Activated CD4-positive, alpha-beta T cell treated with anti-CD3 and anti-CD28 coated beads for 36 hours (primary cell): ENCODE data around the gene ADAMTS6. TPM values are rescaled to one million over a fixed set of nuclear protein-coding genes. Genes with fewer than 3 reads are reported as not detected.

Experiments used
- ATAC-seq: fragments of 200-7000 bp; cut with Tn5 transposase; one replicate; pipeline ENCODE4 v1.10.0; 2021; ENCODE audit warnings: mild to moderate bottlenecking, moderate library complexity
- CTCF ChIA-PET: fragments of 350-600 bp; sonication (Branson Sonifier 250); formaldehyde crosslinking; loops from one replicate; lab custom pipeline; 2021; ENCODE audit warnings: antibody characterized with exemption; lab: Charles Lee
- POLR2A ChIA-PET: fragments of 350-600 bp; sonication (Branson Sonifier 250); formaldehyde crosslinking; loops from one replicate; lab custom pipeline; 2021; ENCODE audit warnings: antibody characterized with exemption, inconsistent platforms; lab: Charles Lee
- DNase-seq: peaks from one replicate; pipeline ENCODE4 v3.0.0-alpha.2; 2020
- H3K27ac Mint-ChIP-seq: one replicate; pipeline ENCODE4 v1.8.0; 2021; ENCODE audit warnings: mixed read lengths
- H3K27me3 Mint-ChIP-seq: one replicate; pipeline ENCODE4 v1.8.0; 2021; ENCODE audit warnings: mixed read lengths
- H3K36me3 Mint-ChIP-seq: one replicate; pipeline ENCODE4 v1.8.0; 2021; ENCODE audit warnings: low read depth, mixed read lengths
- H3K4me1 Mint-ChIP-seq: one replicate; pipeline ENCODE4 v1.8.0; 2021; ENCODE audit warnings: mixed read lengths
- H3K4me3 Mint-ChIP-seq: one replicate; pipeline ENCODE4 v1.8.0; 2021; ENCODE audit warnings: mild to moderate bottlenecking, moderate library complexity, mixed read lengths
- H3K9me3 Mint-ChIP-seq: one replicate; pipeline ENCODE4 v1.8.0; 2021; ENCODE audit warnings: low read depth, mixed read lengths
- intact Hi-C, 2 experiments: fragments of 100-400 bp; cut with DNase I in 1 of 2; cut with micrococcal nuclease in 1 of 2; formaldehyde crosslinking; loops; one replicate each; pipeline versions ENCODE4 v1.14.2 to v1.15.1; 2022 to 2024; cut with DNase I, micrococcal nuclease
- total RNA-seq, 2 experiments: library from RNA; stranded (reverse); gene quantifications; one replicate each; pipeline ENCODE4 v1.2.3, GENCODE V29; 2021

The ADAMTS6 gene
- total RNA-seq, 2 experiments from 2014 or later, result 0.96 to 1.3 TPM

GRCh38 chr5:65276178-65276890 is 205.4 kb downstream of the ADAMTS6 start:
- no peaks in the 10 kb centered on the region for H3K36me3 Mint-ChIP-seq
- intact Hi-C loops, result no loop called here
- ChIA-PET CTCF (no interaction called here), POLR2A (no interaction called here)
- peaks cover 2% of the 10 kb centered on the region for H3K27me3 Mint-ChIP-seq
- H3K4me1 Mint-ChIP-seq, result no peaks in the 10 kb centered on the region
- H3K9me3 Mint-ChIP-seq, result no peaks in the 10 kb centered on the region
- DNase-seq (no peak), ATAC-seq (no peak)
- H3K4me3 Mint-ChIP-seq, result no peak overlapping the region
- no peak overlapping the region for H3K27ac Mint-ChIP-seq

- DNase-seq (no peak), ATAC-seq (no peak)
- ChIA-PET CTCF (interaction anchor here (1.4 kb wide), 1 partner anchor 12 kb away, joined by 4 read pairs; no protein-coding TSS in a partner anchor), POLR2A (no interaction called here)
- H3K27me3 Mint-ChIP-seq, result no peaks in the 10 kb centered on the region
- intact Hi-C loops, result no loop called here
- H3K9me3 Mint-ChIP-seq, result no peaks in the 10 kb centered on the region
- H3K27ac Mint-ChIP-seq, result no peak overlapping the region
- no peaks in the 10 kb centered on the region for H3K4me1 Mint-ChIP-seq
- H3K36me3 Mint-ChIP-seq, result no peaks in the 10 kb centered on the region
- H3K4me3 Mint-ChIP-seq, result no peak overlapping the region
Measured at GRCh38 chr5:65271906-65272305, 209.8 kb downstream of the ADAMTS6 start.

- Mint-ChIP-seq H3K9me3 (no peaks in the 10 kb centered on the region), H3K27me3 (peaks cover 2% of the 10 kb centered on the region), H3K27ac (no peak overlapping the region), H3K4me3 (no peak overlapping the region), H3K36me3 (no peaks in the 10 kb centered on the region), H3K4me1 (no peaks in the 10 kb centered on the region)
- no peak for ATAC-seq
- intact Hi-C loops, result no loop called here
- DNase-seq, result no peak
- POLR2A ChIA-PET, result no interaction called here
- CTCF ChIA-PET, result no interaction called here
Measured at GRCh38 chr5:65268525-65268924, 213.2 kb downstream of the ADAMTS6 start.

- POLR2A ChIA-PET, result no interaction called here
- Mint-ChIP-seq H3K27ac (no peak overlapping the region), H3K36me3 (no peaks in the 10 kb centered on the region), H3K4me1 (no peaks in the 10 kb centered on the region), H3K4me3 (no peak overlapping the region), H3K27me3 (peaks cover 2% of the 10 kb centered on the region), H3K9me3 (no peaks in the 10 kb centered on the region)
- DNase-seq (no peak), ATAC-seq (no peak)
- intact Hi-C loops, result no loop called here
- CTCF ChIA-PET, result no interaction called here
Measured at GRCh38 chr5:65264420-65264819, 217.3 kb downstream of the ADAMTS6 start.

GRCh38 chr5:65263321-65263720 is 218.4 kb downstream of the ADAMTS6 start:
- DNase-seq (no peak), ATAC-seq (no peak)
- intact Hi-C loops, result no loop called here
- no peak overlapping the region for H3K4me3 Mint-ChIP-seq
- no peaks in the 10 kb centered on the region for H3K36me3 Mint-ChIP-seq
- ChIA-PET POLR2A (no interaction called here), CTCF (no interaction called here)
- no peak overlapping the region for H3K27ac Mint-ChIP-seq
- peaks cover 2% of the 10 kb centered on the region for H3K27me3 Mint-ChIP-seq
- H3K4me1 Mint-ChIP-seq, result no peaks in the 10 kb centered on the region
- no peaks in the 10 kb centered on the region for H3K9me3 Mint-ChIP-seq

GRCh38 chr5:65262649-65263059 is 219.1 kb downstream of the ADAMTS6 start:
- ATAC-seq (no peak), DNase-seq (no peak)
- Mint-ChIP-seq H3K27me3 (peaks cover 2% of the 10 kb centered on the region), H3K4me3 (no peak overlapping the region), H3K27ac (no peak overlapping the region), H3K36me3 (no peaks in the 10 kb centered on the region), H3K9me3 (no peaks in the 10 kb centered on the region), H3K4me1 (no peaks in the 10 kb centered on the region)
- CTCF ChIA-PET, result interaction anchor here (1.2 kb wide), 1 partner anchor 10 kb away, joined by 3 read pairs; no protein-coding TSS in a partner anchor
- intact Hi-C loops, result no loop called here
- POLR2A ChIA-PET, result no interaction called here

GRCh38 chr5:65262096-65262495 is 219.6 kb downstream of the ADAMTS6 start:
- Mint-ChIP-seq H3K36me3 (no peaks in the 10 kb centered on the region), H3K27ac (no peak overlapping the region), H3K27me3 (peaks cover 2% of the 10 kb centered on the region), H3K9me3 (no peaks in the 10 kb centered on the region), H3K4me1 (no peaks in the 10 kb centered on the region), H3K4me3 (no peak overlapping the region)
- ATAC-seq, result no peak
- POLR2A ChIA-PET, result no interaction called here
- intact Hi-C loops, result no loop called here
- CTCF ChIA-PET, result interaction anchor here (1.2 kb wide), 1 partner anchor 11 kb away, joined by 3 read pairs; no protein-coding TSS in a partner anchor
- DNase-seq, result no peak

- Mint-ChIP-seq H3K27ac (no peak overlapping the region), H3K4me1 (no peaks in the 10 kb centered on the region), H3K9me3 (no peaks in the 10 kb centered on the region), H3K36me3 (no peaks in the 10 kb centered on the region), H3K4me3 (no peak overlapping the region), H3K27me3 (peaks cover 2% of the 10 kb centered on the region)
- DNase-seq (no peak), ATAC-seq (no peak)
- CTCF ChIA-PET, result interaction anchor here (1.2 kb wide), 1 partner anchor 11 kb away, joined by 3 read pairs; no protein-coding TSS in a partner anchor
- intact Hi-C loops, result no loop called here
- POLR2A ChIA-PET, result no interaction called here
Measured at GRCh38 chr5:65261499-65261898, 220.2 kb downstream of the ADAMTS6 start.

GRCh38 chr5:65255294-65255693 is 226.4 kb downstream of the ADAMTS6 start:
- Mint-ChIP-seq H3K36me3 (no peaks in the 10 kb centered on the region), H3K4me3 (no peak overlapping the region), H3K27me3 (no peaks in the 10 kb centered on the region), H3K9me3 (no peaks in the 10 kb centered on the region), H3K27ac (no peak overlapping the region), H3K4me1 (no peaks in the 10 kb centered on the region)
- DNase-seq (no peak), ATAC-seq (no peak)
- intact Hi-C loops, result no loop called here
- CTCF ChIA-PET, result interaction anchor here (0.6 kb wide), 1 partner anchor 83 kb away, joined by 3 read pairs; no protein-coding TSS in a partner anchor
- POLR2A ChIA-PET, result no interaction called here

GRCh38 chr5:65252977-65253376 is 228.7 kb downstream of the ADAMTS6 start:
- POLR2A ChIA-PET, result no interaction called here
- Mint-ChIP-seq H3K27me3 (no peaks in the 10 kb centered on the region), H3K9me3 (no peaks in the 10 kb centered on the region), H3K36me3 (no peaks in the 10 kb centered on the region), H3K4me3 (no peak overlapping the region), H3K27ac (no peak overlapping the region), H3K4me1 (no peaks in the 10 kb centered on the region)
- ATAC-seq (no peak), DNase-seq (no peak)
- CTCF ChIA-PET, result no interaction called here
- intact Hi-C loops, result no loop called here

GRCh38 chr5:65248896-65249295 is 232.8 kb downstream of the ADAMTS6 start:
- H3K4me1 Mint-ChIP-seq, result no peaks in the 10 kb centered on the region
- H3K9me3 Mint-ChIP-seq, result no peaks in the 10 kb centered on the region
- no peak overlapping the region for H3K27ac Mint-ChIP-seq
- no peaks in the 10 kb centered on the region for H3K27me3 Mint-ChIP-seq
- no peaks in the 10 kb centered on the region for H3K36me3 Mint-ChIP-seq
- DNase-seq, result no peak
- intact Hi-C loops, result no loop called here
- ATAC-seq, result no peak
- CTCF ChIA-PET, result no interaction called here
- no peak overlapping the region for H3K4me3 Mint-ChIP-seq
- POLR2A ChIA-PET, result no interaction called here

GRCh38 chr5:65247594-65247993 is 234.1 kb downstream of the ADAMTS6 start:
- ATAC-seq (no peak), DNase-seq (no peak)
- ChIA-PET POLR2A (no interaction called here), CTCF (no interaction called here)
- no peaks in the 10 kb centered on the region for H3K27me3 Mint-ChIP-seq
- H3K4me3 Mint-ChIP-seq, result no peak overlapping the region
- intact Hi-C loops, result no loop called here
- no peak overlapping the region for H3K27ac Mint-ChIP-seq
- no peaks in the 10 kb centered on the region for H3K36me3 Mint-ChIP-seq
- H3K9me3 Mint-ChIP-seq, result no peaks in the 10 kb centered on the region
- H3K4me1 Mint-ChIP-seq, result no peaks in the 10 kb centered on the region
